H1 (cell line): ENCODE data around the gene PRKAG3. TPM values are rescaled to one million over a fixed set of nuclear protein-coding genes. Genes with fewer than 3 reads are reported as not detected.

Source experiments
- CTCF ChIA-PET: fragments of 300-600 bp; sonication (Branson Sonifier 250); formaldehyde crosslinking; loops from one replicate; lab custom pipeline; 2021; ENCODE audit not compliant: partially characterized antibody; lab: Charles Lee
- POLR2A ChIA-PET: fragments of 300-600 bp; sonication (Branson Sonifier 250); formaldehyde crosslinking; loops from one replicate; lab custom pipeline; 2021; ENCODE audit warnings: inconsistent platforms; ENCODE audit not compliant: partially characterized antibody; lab: Charles Lee
- DNase-seq, 2 experiments: peaks; one replicate each; pipeline versions ENCODE4 v3.0.0 to v3.0.0-alpha.2; 2010 to 2022; ENCODE audit warnings: low spot score in 2 of 2, low read depth in 1 of 2, mixed read lengths in 1 of 2
- FAIRE-seq: peaks from 2 replicates; lab custom pipeline; 2011; peaks lifted over from hg19 to GRCh38; lab: Jason Lieb, UNC
- H2AFZ ChIP-seq: 2 replicates; pipeline ENCODE4 v1.8.1; 2012; ENCODE audit warnings: low read length, inconsistent platforms
- H2AK5ac ChIP-seq: 2 replicates; pipeline ENCODE4 v1.6.1; 2013; ENCODE audit warnings: low read depth, low read length
- H2BK120ac ChIP-seq: replicated peaks from 2 replicates; pipeline ENCODE3; 2013; ENCODE audit warnings: low read depth, low read length, inconsistent platforms
- H2BK12ac ChIP-seq: 2 replicates; pipeline ENCODE4 v1.6.1; 2013; ENCODE audit warnings: low read depth, low read length
- H2BK15ac ChIP-seq: 2 replicates; pipeline ENCODE4 v1.6.1; 2013; ENCODE audit warnings: low read length
- H2BK20ac ChIP-seq: 2 replicates; pipeline ENCODE4 v1.6.1; 2013; ENCODE audit warnings: low read length
- H2BK5ac ChIP-seq: 2 replicates; pipeline ENCODE4 v1.6.1; 2013; ENCODE audit warnings: low read depth, low read length
- H3K14ac ChIP-seq: 2 replicates; pipeline ENCODE4 v1.6.1; 2013; ENCODE audit warnings: inconsistent platforms; ENCODE audit not compliant: insufficient read length
- H3K18ac ChIP-seq: 2 replicates; pipeline ENCODE4 v1.6.1; 2013; ENCODE audit warnings: low read length; ENCODE audit errors: extremely low read depth
- H3K23ac ChIP-seq: 2 replicates; pipeline ENCODE4 v1.6.1; 2013; ENCODE audit warnings: inconsistent platforms; ENCODE audit not compliant: insufficient read length
- H3K23me2 ChIP-seq: 2 replicates; pipeline ENCODE4 v1.6.1; 2013; ENCODE audit warnings: low read depth, low read length
- H3K27ac ChIP-seq: 2 replicates; pipeline ENCODE4 v1.6.1; 2011; ENCODE audit warnings: low read depth, low read length, inconsistent platforms
- H3K27me3 ChIP-seq, 4 experiments: replicated peaks in 1 of 4; 1 replicate in 1 of 4; 2 replicates in 3 of 4; pipeline versions ENCODE4 v1.6.1 to v1.8.1; 2011 to 2013; ENCODE audit warnings: low read length in 3 of 4, mild to moderate bottlenecking in 3 of 4, inconsistent platforms in 2 of 4, mixed read lengths in 2 of 4, moderate library complexity in 1 of 4; ENCODE audit not compliant: control insufficient read depth in 3 of 4, insufficient read depth in 3 of 4; ENCODE audit errors: extremely low read depth in 1 of 4
- H3K36me3 ChIP-seq, 4 experiments: 2 replicates each; pipeline versions ENCODE4 v1.6.1 to v1.8.1; 2011 to 2013; ENCODE audit warnings: mild to moderate bottlenecking in 4 of 4, low read length in 3 of 4, moderate library complexity in 2 of 4, control low read depth in 1 of 4, inconsistent platforms in 1 of 4; ENCODE audit not compliant: insufficient read depth in 4 of 4, control insufficient read depth in 2 of 4
- H3K4ac ChIP-seq: replicated peaks from 2 replicates; pipeline ENCODE3; 2013; ENCODE audit warnings: low read length, low read depth, mixed read lengths, inconsistent platforms; ENCODE audit not compliant: insufficient read length
- H3K4me1 ChIP-seq, 4 experiments: replicated peaks in 1 of 4; 1 replicate in 1 of 4; 2 replicates in 3 of 4; pipeline versions ENCODE4 v1.6.1 to v1.8.1; 2011 to 2013; ENCODE audit warnings: low read length in 3 of 4, inconsistent platforms in 2 of 4, mixed read lengths in 1 of 4; ENCODE audit not compliant: insufficient read depth in 4 of 4, control insufficient read depth in 3 of 4
- H3K4me2 ChIP-seq, 2 experiments: 2 replicates each; pipeline versions ENCODE4 v1.6.1 to v1.8.1; 2011 to 2013; ENCODE audit warnings: low read depth in 2 of 2, low read length in 2 of 2, control low read depth in 1 of 2, inconsistent platforms in 1 of 2, mild to moderate bottlenecking in 1 of 2; ENCODE audit not compliant: insufficient read depth in 1 of 2
- H3K4me3 ChIP-seq, 4 experiments: fragments of 200-600, 300-600 bp in 1 of 4; sonication (generic), shearing (Covaris generic), sonication (Bioruptor Twin) in 1 of 4; 2 replicates each; pipeline versions ENCODE4 v1.5.1 to v1.8.1; 2011 to 2016; ENCODE audit warnings: low read length in 4 of 4, low read depth in 3 of 4, control low read depth in 2 of 4, inconsistent platforms in 2 of 4, mild to moderate bottlenecking in 2 of 4, mixed read lengths in 1 of 4, moderate library complexity in 1 of 4; ENCODE audit not compliant: insufficient read depth in 2 of 4; ENCODE audit errors: extremely low read depth in 1 of 4
- H3K56ac ChIP-seq: replicated peaks from 2 replicates; pipeline ENCODE3; 2013; ENCODE audit warnings: low read depth, mild to moderate bottlenecking, mixed read lengths, low read length, inconsistent platforms; ENCODE audit not compliant: insufficient read length
- H3K79me1 ChIP-seq: 2 replicates; pipeline ENCODE4 v1.6.1; 2013; ENCODE audit warnings: low read depth, low read length, control low read depth
- H3K79me2 ChIP-seq, 2 experiments: 2 replicates each; pipeline versions ENCODE4 v1.6.1 to v1.8.1; 2012 to 2013; ENCODE audit warnings: low read length in 2 of 2, mild to moderate bottlenecking in 2 of 2, inconsistent platforms in 1 of 2; ENCODE audit not compliant: insufficient read depth in 2 of 2, control insufficient read depth in 1 of 2
- H3K9ac ChIP-seq, 4 experiments: replicated peaks in 1 of 4; 1 replicate in 1 of 4; 2 replicates in 3 of 4; pipeline versions ENCODE4 v1.6.1 to v1.8.1; 2011 to 2013; ENCODE audit warnings: low read depth in 3 of 4, low read length in 3 of 4, control low read depth in 2 of 4, mild to moderate bottlenecking in 2 of 4, moderate library complexity in 2 of 4, inconsistent platforms in 1 of 4; ENCODE audit errors: extremely low read depth in 1 of 4
- H3K9me3 ChIP-seq, 2 experiments: 2 replicates each; pipeline versions ENCODE4 v1.6.1 to v1.8.1; 2012 to 2013; ENCODE audit warnings: mild to moderate bottlenecking in 2 of 2, moderate library complexity in 2 of 2, control low read depth in 1 of 2, inconsistent platforms in 1 of 2, low read depth in 1 of 2, low read length in 1 of 2, mixed read lengths in 1 of 2; ENCODE audit not compliant: insufficient read depth in 2 of 2
- H4K20me1 ChIP-seq, 2 experiments: replicated peaks in 1 of 2; 2 replicates each; pipeline versions ENCODE3 to v1.8.1; 2011 to 2013; ENCODE audit warnings: inconsistent platforms in 2 of 2, low read length in 2 of 2, mild to moderate bottlenecking in 1 of 2; ENCODE audit not compliant: insufficient read depth in 2 of 2, control insufficient read depth in 1 of 2
- H4K5ac ChIP-seq: 2 replicates; pipeline ENCODE4 v1.6.1; 2013; ENCODE audit warnings: low read length, low read depth, mixed read lengths, inconsistent platforms; ENCODE audit not compliant: insufficient read length
- H4K8ac ChIP-seq: 2 replicates; pipeline ENCODE4 v1.8.0; 2013; ENCODE audit warnings: mild to moderate bottlenecking, moderate library complexity, low read length, inconsistent platforms; ENCODE audit not compliant: insufficient read depth; ENCODE audit errors: extremely low read depth
- H4K91ac ChIP-seq: replicated peaks from 2 replicates; pipeline ENCODE3; 2013; ENCODE audit warnings: low read length, mixed read lengths, inconsistent platforms; ENCODE audit not compliant: insufficient read length
- CBX5 ChIP-seq: fragments of 300-800, 300-1000 bp; sonication (generic); IDR thresholded peaks from 2 replicates; pipeline ENCODE4 v1.7.1; 2016; ENCODE audit warnings: antibody characterized with exemption, low read length, low read depth
- CHD2 ChIP-seq: IDR thresholded peaks from 2 replicates; pipeline ENCODE4 v1.6.1; 2012; ENCODE audit warnings: low read length, improper control_type of control experiment
- CTCF ChIP-seq, 3 experiments: IDR thresholded peaks; 1 replicate in 2 of 3; 2 replicates in 1 of 3; pipeline versions ENCODE4 v1.5.1 to v1.6.1; 2011; ENCODE audit warnings: low read length in 3 of 3, mild to moderate bottlenecking in 3 of 3, inconsistent platforms in 2 of 3, low read depth in 1 of 3, moderate library complexity in 1 of 3; ENCODE audit not compliant: insufficient read depth in 1 of 3; ENCODE audit errors: control extremely low read depth in 1 of 3
- FOSL1 ChIP-seq: IDR thresholded peaks from 2 replicates; pipeline ENCODE4 v1.6.1; 2011; ENCODE audit warnings: mild to moderate bottlenecking, low read depth, low read length, moderate library complexity; ENCODE audit not compliant: insufficient read depth
- JUND ChIP-seq: IDR thresholded peaks from 2 replicates; pipeline ENCODE4 v1.6.1; 2011; ENCODE audit warnings: mild to moderate bottlenecking, improper control_type of control experiment, low read length
- KDM4A ChIP-seq: IDR thresholded peaks from one replicate; pipeline ENCODE4 v1.7.1; 2012; ENCODE audit warnings: low read depth, mild to moderate bottlenecking, moderate library complexity, low read length, inconsistent platforms; ENCODE audit not compliant: severe bottlenecking
- SIX5 ChIP-seq: IDR thresholded peaks from 2 replicates; pipeline ENCODE4 v1.6.1; 2011; ENCODE audit warnings: mild to moderate bottlenecking, low read depth, low read length
- TAF1 ChIP-seq: IDR thresholded peaks from 2 replicates; pipeline ENCODE4 v1.6.1; 2011; ENCODE audit warnings: mild to moderate bottlenecking, low read depth, low read length
- TAF7 ChIP-seq: optimal IDR thresholded peaks from 2 replicates; pipeline ENCODE3; 2011; ENCODE audit warnings: low read depth, mild to moderate bottlenecking, inconsistent platforms, low read length, moderate library complexity, borderline replicate concordance
- TBP ChIP-seq: IDR thresholded peaks from 2 replicates; pipeline ENCODE4 v1.6.1; 2011; ENCODE audit warnings: low read depth, low read length, improper control_type of control experiment
- TCF12 ChIP-seq: IDR thresholded peaks from 2 replicates; pipeline ENCODE4 v1.6.1; 2011; ENCODE audit warnings: low read depth, mild to moderate bottlenecking, low read length
- WGBS, 2 experiments: shearing (Covaris generic) in 1 of 2; methylation state at CpG; one replicate each; pipeline versions ENCODE4 v1.1.6 to v1.1.7; 2013 to 2015; ENCODE audit warnings: low lambda C conversion rate in 2 of 2, mixed read lengths in 2 of 2, inconsistent platforms in 1 of 2, low coverage in 1 of 2, missing lambda C conversion rate in 1 of 2; ENCODE audit not compliant: insufficient replicate concordance in 2 of 2, insufficient coverage in 1 of 2, insufficient read length in 1 of 2; ENCODE audit errors: extremely low coverage in 1 of 2, missing lambda C conversion rate in 1 of 2; 5-methylcytosine and 5-hydroxymethylcytosine counted together
- polyA plus RNA-seq, 7 experiments: library from polyadenylated mRNA; depleted of rRNA in 3 of 7; stranded (reverse) in 5 of 7; unstranded in 2 of 7; fragments of >200 nt in 5 of 7; fragments of 200-250 nt in 2 of 7; gene quantifications; 1 replicate in 5 of 7; 2 replicates in 1 of 7; 4 replicates in 1 of 7; pipeline versions ENCODE4 v1.2.1 to v1.2.3, GENCODE V29; 2011 to 2013; ENCODE audit warnings: missing spikeins in 2 of 7, mixed read lengths in 2 of 7
- total RNA-seq: library from RNA; stranded (reverse); fragmentation: NEBNext Ultra II Directional; extraction: Animal tissue kit (Norgen Biotek cat#: 25700); gene quantifications from 2 replicates; pipeline ENCODE4 v1.2.1, GENCODE V29; 2021

Gene PRKAG3
- total and polyA plus RNA-seq, 2 of the 8 experiments (the other 6 are each of a cell fraction or from before 2014, with no cell fraction given) = not detected

- Histone ChIP-seq H4K8ac (no peak overlapping the region), H3K23ac (no peak overlapping the region), H3K9me3 (no peaks in the 10 kb centered on the region), H3K4me2 (peak overlapping the region in 1 of 2 experiments; percentile 41; a peak in 2 of 4 replicates), H3K14ac (no peak overlapping the region), H3K9ac (no peak overlapping the region), H2AFZ (no peak overlapping the region), H3K79me1 (no peaks in the 10 kb centered on the region), H2BK12ac (no peak overlapping the region), H4K20me1 (peaks cover 7 to 11% of the 10 kb centered on the region in 2 experiments), H3K23me2 (peaks cover 4% of the 10 kb centered on the region; the same call in 1 of the 2 replicates), H2AK5ac (0 out of 2 replicates have a peak overlapping the region, but pooled peaks have one; percentile 75), H2BK15ac (no peak overlapping the region), H4K5ac (no peak overlapping the region), H2BK5ac (no peak overlapping the region), H4K91ac (no peak overlapping the region), H2BK20ac (no peak overlapping the region), H3K56ac (no peak overlapping the region), H3K4me1 (peaks cover 15 to 39% (median 21%) of the 10 kb centered on the region in 4 experiments), H3K27ac (no peak overlapping the region), H3K4me3 (no peak overlapping the region; a peak in 2 of 8 replicates), H3K4ac (no peak overlapping the region), H3K79me2 (no peaks in the 10 kb centered on the region), H2BK120ac (no peak overlapping the region), H3K18ac (no peak overlapping the region), H3K36me3 (peaks cover 0 to 1% (median 0%) of the 10 kb centered on the region in 4 experiments; a peak in 1 of 8 replicates), H3K27me3 (peaks cover 66 to 75% (median 69%) of the 10 kb centered on the region in 4 experiments)
- FAIRE-seq (no peak), DNase-seq (no peak)
- ChIA-PET POLR2A (interaction anchor here (0.7 kb wide), 1 partner anchor 873 kb away, joined by 3 read pairs; no protein-coding TSS in a partner anchor), CTCF (interaction anchor here (0.7 to 3.0 kb wide), 12 partner anchors 9 to 147 kb away, joined by 3 to 35 read pairs (median 6); partner anchors contain the start of gene FEV)
- WGBS, 2 experiments = 11% methylated on average over 5 of the region's 5 CpGs; no CpG with 5 or more reads in 1 of the 2 experiments
- TF ChIP-seq TBP (no peak), CTCF (IDR thresholded peaks at IDR 0.05; ENCODE audit: control extremely low read depth in 1 of 3, insufficient read depth in 1 of 3, low read depth in 1 of 3, low read length in 3 of 3) (no peak), SIX5 (no peak), JUND (no peak), TCF12 (no peak), TAF7 (no peak), KDM4A (no peak), FOSL1 (no peak), CHD2 (no peak), TAF1 (no peak), CBX5 (no peak)
Observed at GRCh38 chr2:218854860-218855259, 23.3 kb upstream of the PRKAG3 start.
